A673 (cell line): ENCODE data around the gene FAM83F. TPM values are rescaled to one million over a fixed set of nuclear protein-coding genes. Genes with fewer than 3 reads are reported as not detected.

Experiments
- BruUV-seq: library from RNA; stranded (reverse); fragments of 400-500 nt; replicated peaks from 2 replicates; lab custom pipeline; 2021; lab: Mats Ljungman, UMichigan
- CTCF ChIA-PET: fragments of 300-600 bp; sonication (Branson Sonifier 250); formaldehyde crosslinking; loops from one replicate; lab custom pipeline; 2022; ENCODE audit warnings: antibody characterized with exemption; lab: Charles Lee
- POLR2A ChIA-PET: fragments of 300-600 bp; sonication (Branson Sonifier 250); formaldehyde crosslinking; loops from one replicate; lab custom pipeline; 2022; ENCODE audit warnings: antibody characterized with exemption; ENCODE audit not compliant: low non-redundant PET; lab: Charles Lee
- DNase-seq: peaks from one replicate; pipeline ENCODE4 v3.0.0-alpha.2; 2015; ENCODE audit warnings: low spot score
- H3K27ac ChIP-seq: fragments of 200-600 bp; sonication (generic); 2 replicates; pipeline ENCODE4 v1.5.1; 2016; ENCODE audit warnings: mixed run types, low read depth, mild to moderate bottlenecking, mixed read lengths, antibody characterized with exemption, low read length; ENCODE audit not compliant: poor library complexity, severe bottlenecking
- H3K27me3 ChIP-seq: fragments of 200-600 bp; sonication (generic); replicated peaks from 2 replicates; pipeline ENCODE4 v1.6.1; 2017; ENCODE audit warnings: mixed run types, low read depth, mild to moderate bottlenecking, mixed read lengths, antibody characterized with exemption, low read length; ENCODE audit not compliant: insufficient read depth, poor library complexity
- H3K36me3 ChIP-seq: fragments of 200-600 bp; sonication (generic); 2 replicates; pipeline ENCODE4 v1.6.1; 2016; ENCODE audit warnings: mixed run types, mild to moderate bottlenecking, mixed read lengths, antibody characterized with exemption, low read length; ENCODE audit not compliant: insufficient read depth, poor library complexity, severe bottlenecking
- H3K4me1 ChIP-seq: fragments of 200-600 bp; sonication (generic); 2 replicates; pipeline ENCODE4 v1.6.1; 2017; ENCODE audit warnings: mixed run types, mild to moderate bottlenecking, mixed read lengths, antibody characterized with exemption, low read length; ENCODE audit not compliant: insufficient read depth, poor library complexity, severe bottlenecking
- H3K4me3 ChIP-seq: fragments of 200-600 bp; sonication (generic); 2 replicates; pipeline ENCODE4 v1.5.1; 2016; ENCODE audit warnings: low read depth, mixed run types, mild to moderate bottlenecking, mixed read lengths, low read length; ENCODE audit not compliant: poor library complexity, severe bottlenecking
- H3K9me3 ChIP-seq: fragments of 200-600 bp; sonication (generic); 2 replicates; pipeline ENCODE4 v1.6.1; 2016; ENCODE audit warnings: mixed run types, low read depth, mild to moderate bottlenecking, mixed read lengths, antibody characterized with exemption, low read length; ENCODE audit not compliant: poor library complexity, severe bottlenecking
- CTCF ChIP-seq: fragments of 300-800, 200-600 bp; sonication (generic); conservative IDR thresholded peaks from 2 replicates; pipeline ENCODE4 v1.5.1; 2017; ENCODE audit warnings: low read depth, mild to moderate bottlenecking, antibody characterized with exemption, low read length, moderate library complexity, mixed read lengths
- EZH2 ChIP-seq: fragments of 200-600 bp; sonication (generic); IDR thresholded peaks from 2 replicates; pipeline ENCODE4 v1.6.1; 2017; ENCODE audit warnings: borderline replicate concordance, low read depth, mild to moderate bottlenecking, mixed read lengths, antibody characterized with exemption, low read length; ENCODE audit not compliant: poor library complexity, severe bottlenecking
- intact Hi-C: fragments of 100-400 bp; cut with micrococcal nuclease; formaldehyde crosslinking; loops from one replicate; pipeline ENCODE4 v1.10.0; 2022; ENCODE audit not compliant: unreplicated experiment
- total RNA-seq: library from RNA; stranded (reverse); gene quantifications from 2 replicates; pipeline ENCODE4 v1.2.3, GENCODE V29; 2021

Gene FAM83F
- total RNA-seq, 1 experiment from 2014 or later, result not detected

- POLR2A ChIA-PET, result no interaction called here
Observed at GRCh38 chr22:40041366-40042137, 46.8 kb downstream of the FAM83F start.

GRCh38 chr22:40042312-40042711 is 47.6 kb downstream of the FAM83F start:
- no peaks in the 10 kb centered on the region for H3K27me3 ChIP-seq
- no peaks in the 10 kb centered on the region for H3K9me3 ChIP-seq
- TF ChIP-seq CTCF (no peak), EZH2 (no peak)
- H3K36me3 ChIP-seq, result no peaks in the 10 kb centered on the region
- intact Hi-C loops, result loop anchor here (5.0 to 10.0 kb wide), 4 partner anchors 135 to 868 kb away; partner anchors contain the start of genes RPS19BP1 and TNRC6B
- no peak for DNase-seq
- ChIA-PET CTCF (no interaction called here), POLR2A (no interaction called here)
- H3K4me1 ChIP-seq, result peaks cover 43% of the 10 kb centered on the region
- peak overlapping the region; percentile 73 for H3K27ac ChIP-seq
- H3K4me3 ChIP-seq, result peak overlapping the region; percentile 59
- BruUV-seq, result no TSS peak

More at GRCh38 chr22:40041366-40042137, 46.8 kb downstream of the FAM83F start:
- intact Hi-C loops, result loop anchor here (5.0 to 10.0 kb wide), 4 partner anchors 136 to 867 kb away; partner anchors contain the start of genes RPS19BP1 and TNRC6B
- TF ChIP-seq CTCF (no peak), EZH2 (no peak)
- Histone ChIP-seq H3K4me3 (no peak overlapping the region), H3K9me3 (no peaks in the 10 kb centered on the region), H3K27ac (peak overlapping the region; percentile 73), H3K27me3 (no peaks in the 10 kb centered on the region), H3K4me1 (peaks cover 43% of the 10 kb centered on the region), H3K36me3 (no peaks in the 10 kb centered on the region)
- CTCF ChIA-PET, result no interaction called here
- DNase-seq, result no peak
- no TSS peak for BruUV-seq

GRCh38 chr22:40043081-40043480 is 48.3 kb downstream of the FAM83F start:
- no peak for TF ChIP-seq CTCF
- no peak for TF ChIP-seq EZH2
- no peaks in the 10 kb centered on the region for H3K36me3 ChIP-seq
- ChIA-PET POLR2A (no interaction called here), CTCF (interaction anchor here (0.6 kb wide), 2 partner anchors 978 to 1171 kb away, joined by 3 read pairs; no protein-coding TSS in a partner anchor)
- DNase-seq, result peak; percentile 78
- peak overlapping the region; percentile 73 for H3K27ac ChIP-seq
- intact Hi-C loops, result loop anchor here (5.0 to 10.0 kb wide), 4 partner anchors 134 to 868 kb away; partner anchors contain the start of genes RPS19BP1 and TNRC6B
- no TSS peak for BruUV-seq
- H3K27me3 ChIP-seq, result no peaks in the 10 kb centered on the region
- no peaks in the 10 kb centered on the region for H3K9me3 ChIP-seq
- peaks cover 43% of the 10 kb centered on the region for H3K4me1 ChIP-seq
- peak overlapping the region; percentile 59 for H3K4me3 ChIP-seq
